ENCODE results near the gene BSDC1.

- TF ChIP-seq EP300 (IDR thresholded peaks at IDR 0.05) (no peak), CTCF (IDR thresholded peaks at IDR 0.05) (no peak), POLR2AphosphoS5 (IDR thresholded peaks at IDR 0.05) (no peak), POLR2A (IDR thresholded peaks at IDR 0.05; ENCODE audit: low read depth) (no peak)
Measured at GRCh38 chr1:32352831-32353383, 41.3 kb downstream of the BSDC1 start.
